GM23338 (cell line): ENCODE measurements around the gene HEPACAM2. TPM values are rescaled to one million over a fixed set of nuclear protein-coding genes. Genes with fewer than 3 reads are reported as not detected.

Experiments used
- ATAC-seq: fragments of 200-7000 bp; cut with Tn5 transposase; 3 replicates; pipeline ENCODE4 v1.9.1; 2020
- DNase-seq: peaks from one replicate; pipeline ENCODE4 v3.0.0-alpha.2; 2015; ENCODE audit warnings: low spot score
- H2AFZ ChIP-seq: fragments of 200-600 bp; sonication (generic); 2 replicates; pipeline ENCODE4 v1.8.0; 2016; ENCODE audit warnings: antibody characterized with exemption, mild to moderate bottlenecking, moderate library complexity
- H3F3A ChIP-seq: fragments of 200-600 bp; sonication (generic); replicated peaks from 2 replicates; pipeline ENCODE4 v1.8.0; 2017; ENCODE audit warnings: antibody characterized with exemption, mixed run types, low read depth
- H3K27ac ChIP-seq: fragments of 200-600 bp; sonication (generic); 2 replicates; pipeline ENCODE4 v1.6.1; 2016; ENCODE audit warnings: low read depth
- H3K27me3 ChIP-seq: fragments of 200-600 bp; sonication (generic); 2 replicates; pipeline ENCODE4 v1.8.0; 2016; ENCODE audit warnings: mild to moderate bottlenecking, mixed run types, moderate library complexity; ENCODE audit not compliant: insufficient read depth
- H3K36me3 ChIP-seq: fragments of 200-600 bp; sonication (generic); 2 replicates; pipeline ENCODE4 v1.8.0; 2016; ENCODE audit warnings: mild to moderate bottlenecking; ENCODE audit not compliant: insufficient read depth
- H3K4me1 ChIP-seq: fragments of 200-600 bp; sonication (generic); 2 replicates; pipeline ENCODE4 v1.8.0; 2016; ENCODE audit warnings: mild to moderate bottlenecking, moderate library complexity; ENCODE audit not compliant: insufficient read depth
- H3K4me2 ChIP-seq: fragments of 200-600 bp; sonication (generic); 2 replicates; pipeline ENCODE4 v1.7.1; 2017; ENCODE audit warnings: mixed run types
- H3K4me3 ChIP-seq: fragments of 200-600 bp; sonication (generic); 2 replicates; pipeline ENCODE4 v1.6.1; 2016; ENCODE audit warnings: mixed run types
- H3K79me2 ChIP-seq: fragments of 200-600 bp; sonication (generic); replicated peaks from 2 replicates; pipeline ENCODE4 v1.8.0; 2017; ENCODE audit warnings: mild to moderate bottlenecking; ENCODE audit not compliant: insufficient read depth
- H3K9me2 ChIP-seq: fragments of 200-600 bp; sonication (generic); 2 replicates; pipeline ENCODE4 v1.8.0; 2017; ENCODE audit not compliant: insufficient read depth
- H4K20me1 ChIP-seq: fragments of 200-600 bp; sonication (generic); replicated peaks from 2 replicates; pipeline ENCODE4 v1.8.0; 2017; ENCODE audit warnings: mild to moderate bottlenecking; ENCODE audit not compliant: insufficient read depth
- H3K27ac Mint-ChIP-seq: 2 replicates; pipeline ENCODE4 v1.8.0; 2020; ENCODE audit warnings: inconsistent platforms, mild to moderate bottlenecking, moderate library complexity, mixed read lengths
- H3K27me3 Mint-ChIP-seq: 3 replicates; pipeline ENCODE4 v1.8.0; 2022; ENCODE audit warnings: low read depth, mild to moderate bottlenecking, moderate library complexity, mixed read lengths, inconsistent platforms; ENCODE audit not compliant: insufficient read depth, poor library complexity
- H3K36me3 Mint-ChIP-seq: 3 replicates; pipeline ENCODE4 v1.8.0; 2021; ENCODE audit warnings: low read depth, mild to moderate bottlenecking, inconsistent platforms, moderate library complexity, mixed read lengths
- H3K4me1 Mint-ChIP-seq: 3 replicates; pipeline ENCODE4 v1.8.0; 2020; ENCODE audit warnings: mild to moderate bottlenecking, inconsistent platforms, mixed read lengths
- H3K4me3 Mint-ChIP-seq: 3 replicates; pipeline ENCODE4 v1.8.0; 2021; ENCODE audit warnings: moderate library complexity, mild to moderate bottlenecking, inconsistent platforms, mixed read lengths
- H3K9me3 Mint-ChIP-seq: 3 replicates; pipeline ENCODE4 v1.8.0; 2020; ENCODE audit warnings: moderate library complexity, mild to moderate bottlenecking, inconsistent platforms, mixed read lengths
- CREB1 ChIP-seq: fragments of 250-450 bp; sonication (Bioruptor Pico); IDR thresholded peaks from 2 replicates; pipeline ENCODE4 v1.5.0; 2020; ENCODE audit warnings: low read depth, mild to moderate bottlenecking, moderate library complexity
- CTCF ChIP-seq, 2 experiments: fragments of 200-600 bp in 1 of 2; sonication (generic) in 1 of 2; conservative IDR thresholded peaks; 2 replicates each; pipeline versions ENCODE4 v1.5.1 to v1.6.1; 2016 to 2017; ENCODE audit warnings: antibody characterized with exemption in 2 of 2, low read depth in 2 of 2, mild to moderate bottlenecking in 2 of 2, moderate library complexity in 1 of 2
- ETS1 ChIP-seq: IDR thresholded peaks from 2 replicates; pipeline ENCODE4 v1.6.1; 2016; ENCODE audit warnings: antibody characterized with exemption
- ZNF331 ChIP-seq: fragments of 250-450 bp; sonication (Bioruptor Pico); IDR thresholded peaks from 2 replicates; pipeline ENCODE4 v1.5.0; 2020; ENCODE audit warnings: low read depth, mild to moderate bottlenecking, moderate library complexity
- ZNF462 ChIP-seq: fragments of 250-450 bp; sonication (Bioruptor Pico); IDR thresholded peaks from 2 replicates; pipeline ENCODE4 v1.5.0; 2020; ENCODE audit warnings: mild to moderate bottlenecking, moderate library complexity
- polyA plus RNA-seq: library from polyadenylated mRNA; unstranded; fragments of >200 nt; fragmentation: Nextera tagmentation; extraction: Ambion mirVana; gene quantifications from 2 replicates; pipeline ENCODE4 v1.2.1, GENCODE V29; 2016
- total RNA-seq: library from RNA; depleted of rRNA; stranded (reverse); fragments of >200 nt; shearing (Covaris generic); gene quantifications from 2 replicates; pipeline ENCODE4 v1.2.3, GENCODE V29; 2014

The HEPACAM2 gene
- total and polyA plus RNA-seq, 2 experiments from 2014 or later: not detected

- peaks cover 5% of the 10 kb centered on the region for H3K27me3 Mint-ChIP-seq
- no peaks in the 10 kb centered on the region for H3K36me3 Mint-ChIP-seq
- Histone ChIP-seq H3F3A (no peaks in the 10 kb centered on the region), H4K20me1 (no peaks in the 10 kb centered on the region), H3K36me3 (no peaks in the 10 kb centered on the region), H3K4me1 (no peaks in the 10 kb centered on the region), H3K27ac (no peak within 1 kb of the TSS), H3K9me2 (no peaks in the 10 kb centered on the region), H3K4me2 (no peak within 1 kb of the TSS), H3K79me2 (no peaks in the 10 kb centered on the region), H3K4me3 (no peak within 1 kb of the TSS), H2AFZ (peak within 1 kb of the TSS; percentile 97), H3K27me3 (no peaks in the 10 kb centered on the region)
- ATAC-seq (no peak), DNase-seq (no peak)
- H3K4me1 Mint-ChIP-seq: peaks cover 14% of the 10 kb centered on the region; the same call in 2 of the 3 replicates
- H3K9me3 Mint-ChIP-seq: no peaks in the 10 kb centered on the region
- TF ChIP-seq ETS1 (no peak), CREB1 (CRISPR knock-in tag) (no peak), ZNF462 (no peak), CTCF (conservative IDR thresholded peaks at IDR 0.05; ENCODE audit: low read depth in 2 of 2) (no peak), ZNF331 (CRISPR knock-in tag) (no peak)
- peak within 1 kb of the TSS; percentile 6; the same call in 1 of the 2 replicates for H3K27ac Mint-ChIP-seq
- no peak within 1 kb of the TSS; the same call in 2 of the 3 replicates for H3K4me3 Mint-ChIP-seq
These were observed 78.1 kb downstream of the HEPACAM2 start, which contains the start of gene SAMD9L for GRCh38 chr7:93148144-93148543. SAMD9L (minus strand) TSS chr7:93148385; CDS start chr7:93135971, 12,414 bp downstream.
